ENCODE results near the gene PLA2G2E.

Gene PLA2G2E

GRCh38 chr1:19923137-19923952 is at the start of gene PLA2G2E:
TSS of gene PLA2G2E (minus strand) at chr1:19923617. CDS start at chr1:19923559, 58 bp downstream.
- no peak for DNase-seq

- DNase-seq = no peak
Measured at GRCh38 chr1:19971664-19972063, 48.2 kb upstream of the PLA2G2E start.

- DNase-seq = no peak
Measured at GRCh38 chr1:19969898-19970660, 46.7 kb upstream of the PLA2G2E start.

GRCh38 chr1:19967808-19968207 is 44.4 kb upstream of the PLA2G2E start:
- DNase-seq = no peak

- no peak for DNase-seq
Measured at GRCh38 chr1:19964542-19964941, 41.1 kb upstream of the PLA2G2E start.

- DNase-seq = no peak
Measured at GRCh38 chr1:19963636-19964035, 40.2 kb upstream of the PLA2G2E start.

GRCh38 chr1:19960591-19960990 is 37.2 kb upstream of the PLA2G2E start:
- no peak for DNase-seq

GRCh38 chr1:19957779-19958178 is 34.4 kb upstream of the PLA2G2E start:
- no peak for DNase-seq

- no peak for DNase-seq
Measured at GRCh38 chr1:19955534-19956170, 32.2 kb upstream of the PLA2G2E start.

- no peak for DNase-seq
Measured at GRCh38 chr1:19954059-19954458, 30.6 kb upstream of the PLA2G2E start.

- DNase-seq = no peak
Measured at GRCh38 chr1:19949016-19949415, 25.6 kb upstream of the PLA2G2E start.

GRCh38 chr1:19946971-19947370 is 23.6 kb upstream of the PLA2G2E start:
- no peak for DNase-seq

GRCh38 chr1:19946331-19946751 is 22.9 kb upstream of the PLA2G2E start:
- DNase-seq = no peak

- no peak for DNase-seq
Measured at GRCh38 chr1:19945914-19946313, 22.5 kb upstream of the PLA2G2E start.

- DNase-seq = no peak
Measured at GRCh38 chr1:19942657-19943056, 19.2 kb upstream of the PLA2G2E start.

- no peak for DNase-seq
Measured at GRCh38 chr1:19942088-19942487, 18.7 kb upstream of the PLA2G2E start.

- peak in 1 of 56 donors; percentile 3 for DNase-seq
Measured at GRCh38 chr1:19941206-19941568, 17.8 kb upstream of the PLA2G2E start.

- no peak for DNase-seq
Measured at GRCh38 chr1:19940486-19941205, 17.2 kb upstream of the PLA2G2E start.

- DNase-seq = no peak
Measured at GRCh38 chr1:19938472-19938871, 15.1 kb upstream of the PLA2G2E start.

GRCh38 chr1:19936061-19936750 is 12.8 kb upstream of the PLA2G2E start:
- no peak for DNase-seq

- DNase-seq = no peak
Measured at GRCh38 chr1:19934336-19934735, 10.9 kb upstream of the PLA2G2E start.
